Measurements from ENCODE around the gene VPS11.
"Not testable (repeated sequence)": the region's sequence is repeated elsewhere in the genome, so short reads cannot be mapped to it uniquely, and the experiment has no call there.

VPS11 gene

DNA sequence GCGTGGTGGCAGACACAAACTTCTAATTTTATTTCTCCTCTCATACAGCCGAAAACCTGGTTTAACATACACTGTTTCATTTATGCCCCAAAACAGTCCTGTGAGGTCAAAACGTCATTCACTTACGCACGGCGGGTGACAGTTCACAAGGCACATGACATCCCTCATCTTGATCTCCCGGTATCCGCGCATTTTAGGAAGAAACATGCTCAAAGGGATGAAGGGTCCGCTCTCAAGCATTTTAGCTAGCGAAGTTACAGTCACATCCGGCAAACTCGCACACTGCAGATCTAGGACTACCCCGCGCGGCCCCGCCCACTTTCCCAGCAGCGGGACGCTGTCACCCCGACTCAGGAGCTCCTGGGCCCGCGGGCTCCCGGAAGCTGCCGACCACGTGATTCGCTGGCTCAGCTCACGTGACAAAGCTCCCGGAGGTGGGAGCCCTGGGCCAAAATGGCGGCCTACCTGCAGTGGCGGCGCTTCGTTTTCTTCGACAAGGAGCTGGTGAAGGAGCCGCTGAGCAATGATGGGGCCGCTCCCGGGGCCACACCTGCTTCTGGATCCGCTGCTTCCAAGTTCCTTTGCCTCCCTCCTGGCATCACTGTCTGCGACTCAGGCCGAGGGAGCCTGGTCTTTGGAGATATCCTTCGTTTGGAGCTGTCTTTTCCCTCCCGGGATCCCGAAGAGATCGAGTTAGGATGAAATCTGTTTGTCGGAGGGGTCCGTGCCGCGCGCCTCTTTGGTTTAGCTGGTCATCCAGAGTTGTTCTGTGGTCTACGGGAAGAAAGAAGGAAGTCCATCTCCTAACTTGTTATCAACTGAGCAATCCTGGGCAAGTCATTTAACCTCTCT, at the start of gene VPS11:
Gene VPS11, plus strand, starts transcription at position 448 of the 852 bp plus-strand sequence. Its CDS starts 6 bp downstream, at position 454.
- DNase-seq: peak; percentile 99

- DNase-seq: peak; percentile 99
Observed at GRCh38 chr11:119018074-119018938, 49.3 kb upstream of the VPS11 start, which contains the start of the genes RPS25 and TRAPPC4. Gene RPS25 (minus strand): TSS chr11:119018343. CDS start chr11:119018284, 59 bp downstream. Gene TRAPPC4 (plus strand): TSS chr11:119018766. CDS start chr11:119018796, 30 bp downstream.

- no peak for DNase-seq
Observed at GRCh38 chr11:119019996-119020395, 47.6 kb upstream of the VPS11 start.

DNA sequence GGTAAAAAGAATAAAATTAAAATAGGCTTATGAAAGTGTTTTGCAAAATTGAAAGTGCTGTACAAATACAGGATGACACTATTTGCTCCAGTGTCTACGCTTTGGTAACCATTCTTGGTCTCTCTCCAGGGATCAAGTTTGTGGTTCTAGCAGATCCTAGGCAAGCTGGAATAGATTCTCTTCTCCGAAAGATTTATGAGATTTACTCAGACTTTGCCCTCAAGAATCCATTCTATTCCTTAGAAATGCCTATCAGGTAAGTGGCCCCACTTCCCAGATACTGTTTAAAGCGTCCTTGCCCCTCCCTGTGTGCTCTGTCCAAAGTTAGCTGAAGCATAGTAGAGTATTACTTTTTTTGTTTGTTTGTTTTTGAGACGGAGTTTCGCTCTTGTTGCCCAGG, 46.0 kb upstream of the VPS11 start:
- DNase-seq: no peak

- no peak for DNase-seq
Observed at GRCh38 chr11:119023741-119024140, 43.9 kb upstream of the VPS11 start.

- no peak for DNase-seq
Observed at GRCh38 chr11:119024430-119025098, 43.1 kb upstream of the VPS11 start.

DNA sequence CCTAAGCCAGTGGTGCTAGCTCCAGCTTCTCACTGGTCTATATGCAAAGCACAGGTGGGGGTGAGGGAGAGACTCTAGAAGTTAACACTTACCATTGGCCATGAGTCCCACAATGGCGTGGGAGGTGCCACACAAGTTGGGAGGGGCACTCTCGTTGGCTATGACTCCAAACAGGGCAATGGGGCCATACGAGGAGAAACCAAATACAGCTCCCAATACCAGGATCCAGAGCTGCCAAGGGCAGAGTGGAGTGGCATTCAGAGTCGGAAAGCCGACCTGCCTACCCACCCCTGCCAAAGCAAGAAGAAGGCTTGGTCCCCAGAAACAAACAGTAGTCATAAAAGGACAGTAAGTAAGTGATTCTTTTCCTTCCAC, 42.5 kb upstream of the VPS11 start:
- DNase-seq: no peak

DNA sequence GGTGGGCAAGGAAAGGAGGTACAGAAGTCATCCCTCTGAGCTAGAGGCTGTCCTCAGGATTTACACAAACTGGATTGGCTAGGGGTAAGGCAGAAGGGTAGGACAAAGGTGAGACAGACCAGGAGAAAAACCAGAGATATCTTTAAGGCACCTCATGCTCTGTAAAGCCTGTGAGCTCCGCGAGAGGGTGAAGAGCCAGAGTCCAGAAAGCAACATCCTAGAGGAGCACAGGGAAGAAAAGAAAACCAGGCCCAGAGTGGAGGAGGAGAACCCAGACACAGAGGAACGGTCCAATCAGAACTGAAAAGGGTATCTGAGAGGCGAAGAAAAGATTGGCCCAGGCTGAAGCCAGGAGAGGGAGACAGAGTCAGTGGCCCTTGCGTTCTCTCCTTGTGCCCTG, 42.1 kb upstream of the VPS11 start:
- no peak for DNase-seq

- no peak for DNase-seq
Observed at GRCh38 chr11:119025978-119026766, 41.4 kb upstream of the VPS11 start.

- no peak for DNase-seq
Observed at GRCh38 chr11:119026970-119027369, 40.6 kb upstream of the VPS11 start.

DNA sequence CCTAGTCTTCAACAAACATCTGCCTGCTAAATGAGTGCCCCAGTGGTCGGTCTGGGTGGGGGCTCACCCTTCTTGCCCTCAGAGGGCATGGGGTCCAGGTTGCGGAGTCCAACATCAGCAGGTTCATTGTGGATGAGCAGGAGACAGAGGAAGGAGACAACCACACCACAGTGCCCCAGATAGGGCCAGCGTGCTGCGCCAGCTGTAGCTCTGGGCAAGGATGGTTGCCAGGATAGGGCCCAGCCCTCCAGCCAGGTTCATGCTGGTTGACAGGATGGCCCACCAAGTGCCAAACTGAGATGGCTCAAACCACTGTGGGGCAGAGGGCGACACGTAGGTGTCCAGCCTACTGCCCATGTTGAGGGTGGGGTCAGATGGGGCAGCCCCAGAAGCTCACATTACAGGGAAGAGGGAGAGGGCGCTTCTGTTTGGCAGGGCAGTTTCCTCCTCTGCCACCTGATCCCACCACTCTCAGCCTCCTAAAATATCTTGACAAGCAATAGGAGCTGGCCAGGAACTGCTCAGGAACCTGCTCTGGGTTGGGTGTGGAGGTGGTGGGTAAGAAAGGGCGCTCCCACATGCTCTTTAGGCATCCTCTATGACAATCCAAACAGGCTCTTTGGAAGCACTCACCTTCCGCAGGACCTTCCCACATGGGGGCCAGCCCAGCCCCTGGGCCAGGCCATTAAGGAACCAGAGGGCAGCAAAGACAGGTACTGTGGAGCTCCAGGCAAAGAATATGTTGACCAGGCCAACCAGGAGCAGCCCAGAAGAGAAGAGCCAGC, 39.9 kb upstream of the VPS11 start:
- DNase-seq: no peak

GRCh38 chr11:119028346-119029068, 39.1 kb upstream of the VPS11 start:
- DNase-seq: no peak

- DNase-seq: no peak
Observed at GRCh38 chr11:119029069-119029339, 38.6 kb upstream of the VPS11 start.

- DNase-seq: no peak
Observed at GRCh38 chr11:119029340-119030028, 38.1 kb upstream of the VPS11 start.

- DNase-seq: no peak
Observed at GRCh38 chr11:119030029-119030328, 37.6 kb upstream of the VPS11 start.

- DNase-seq: peak; percentile 100
Observed at GRCh38 chr11:119030329-119031047, 37.1 kb upstream of the VPS11 start, which contains the start of gene SLC37A4. Gene SLC37A4 (minus strand): TSS chr11:119030877.

GRCh38 chr11:119031912-119032280, 35.7 kb upstream of the VPS11 start:
- DNase-seq: no peak

GRCh38 chr11:119033421-119033820, 34.2 kb upstream of the VPS11 start:
- not testable (repeated sequence) for DNase-seq

GRCh38 chr11:119034813-119035212, 32.8 kb upstream of the VPS11 start:
- DNase-seq: no peak

DNA sequence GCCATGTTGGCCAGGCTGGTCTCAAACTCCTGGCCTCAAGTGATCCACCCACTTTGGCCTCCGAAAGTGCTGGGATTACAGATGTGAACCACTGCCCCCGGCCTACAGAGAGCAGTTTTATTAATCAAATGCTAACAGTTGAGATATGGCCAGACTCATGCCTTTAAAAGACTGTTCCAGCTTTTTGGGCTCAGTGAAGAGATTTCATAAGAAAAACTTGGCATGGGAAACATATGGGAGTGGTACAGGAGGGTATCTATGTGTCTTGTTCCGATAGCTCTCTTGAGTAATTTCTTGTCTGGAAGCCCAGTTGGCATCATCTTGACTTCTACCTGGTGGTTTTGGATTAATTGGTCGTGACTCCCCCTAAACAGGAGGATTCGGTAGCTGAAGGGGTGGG, 28.7 kb upstream of the VPS11 start:
- no peak for DNase-seq

All from NCI-H1105 (cell line).